Esophagus muscularis mucosa (tissue), 4 donors: Measurements from ENCODE around the gene ZNF24. TPM values are rescaled to one million over a fixed set of nuclear protein-coding genes. Genes with fewer than 3 reads are reported as not detected.

Source experiments
- DNase-seq: peaks from one replicate; pipeline ENCODE4 v3.0.0-alpha.2; 2017; ENCODE audit errors: extremely low spot score
- H3K27ac ChIP-seq, 4 donors: fragments of 200-600 bp; sonication (generic); replicated peaks in 1 of 4; 1 replicate in 3 of 4; 2 replicates in 1 of 4; pipeline ENCODE4 v1.5.1; 2016 to 2019; ENCODE audit warnings: mild to moderate bottlenecking in 1 of 4
- H3K27me3 ChIP-seq, 4 donors: fragments of 200-600 bp; sonication (generic); one replicate each; pipeline versions ENCODE4 v1.5.1 to v1.6.0; 2016 to 2019
- H3K36me3 ChIP-seq, 4 donors: fragments of 200-600 bp; sonication (generic); one replicate each; pipeline ENCODE4 v1.5.1; 2016 to 2019
- H3K4me1 ChIP-seq, 4 donors: fragments of 200-600 bp; sonication (generic); one replicate each; pipeline ENCODE4 v1.5.1; 2016 to 2019
- H3K4me3 ChIP-seq, 4 donors: fragments of 200-600 bp; sonication (generic); 1 replicate in 2 of 4; 2 replicates in 2 of 4; pipeline ENCODE4 v1.5.1; 2016 to 2019; ENCODE audit warnings: mild to moderate bottlenecking in 4 of 4, moderate library complexity in 1 of 4
- H3K9me3 ChIP-seq, 4 donors: fragments of 200-600 bp; sonication (generic); 1 replicate in 3 of 4; 2 replicates in 1 of 4; pipeline ENCODE4 v1.5.1; 2016 to 2019
- EP300 ChIP-seq: sonication (generic); formaldehyde crosslinking; IDR thresholded peaks from one replicate; pipeline ENCODE4 v1.6.1; 2017; ENCODE audit warnings: antibody characterized with exemption
- POLR2A ChIP-seq: fragments of 450-650 bp; IDR thresholded peaks from one replicate; pipeline ENCODE4 v1.6.1; 2017; ENCODE audit warnings: antibody characterized with exemption, moderate library complexity, mild to moderate bottlenecking, low read depth
- POLR2AphosphoS5 ChIP-seq, 2 donors: sonication (generic); formaldehyde crosslinking; IDR thresholded peaks; one replicate each; pipeline ENCODE4 v1.6.1; 2017; ENCODE audit warnings: antibody characterized with exemption in 2 of 2
- WGBS: methylation state at CpG from one replicate; pipeline ENCODE4 v1.1.5; 2018; 5-methylcytosine and 5-hydroxymethylcytosine counted together
- intact Hi-C: fragments of 100-400 bp; cut with DNase I; formaldehyde crosslinking; loops from one replicate; pipeline ENCODE4 v1.15.1; 2023
- total RNA-seq, 4 donors: library from RNA; depleted of rRNA; stranded (reverse); fragments of >200 nt; gene quantifications; one replicate each; pipeline versions ENCODE4 v1.1.0 to v1.2.1, GENCODE V29; 2016
- TF ChIP-seq, protein P1 (sequence below), 3 experiments: fragments of 200-600 bp in 2 of 3; fragments of 450-650 bp in 1 of 3; sonication (generic) in 2 of 3; IDR thresholded peaks; one replicate each; pipeline ENCODE4 v1.5.1; 2017 to 2019; ENCODE audit warnings: antibody characterized with exemption in 3 of 3, mild to moderate bottlenecking in 2 of 3, moderate library complexity in 1 of 3

ZNF24 gene
- total RNA-seq, 4 donors from 2014 or later: 31.2 to 41.1 (median 39.3) TPM

DNA sequence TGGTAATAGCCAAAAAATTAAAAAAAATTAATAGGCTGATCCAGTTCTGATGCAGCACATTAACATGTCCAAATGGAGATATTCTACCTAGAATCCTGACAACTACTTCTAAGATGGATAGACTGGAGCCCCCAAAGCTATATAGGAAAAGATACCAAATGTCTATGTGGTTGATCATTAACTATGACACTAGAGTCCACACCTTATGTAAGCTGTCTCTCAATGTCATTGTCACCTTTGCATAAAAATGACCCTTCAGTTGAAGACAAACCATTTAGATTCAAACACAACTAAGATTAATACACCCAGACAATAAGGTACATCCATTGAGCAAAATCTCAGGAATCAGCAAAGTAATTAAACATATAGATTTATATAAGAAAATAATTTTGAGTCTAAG lies 18.3 kb upstream of the ZNF24 start:
- Histone ChIP-seq H3K27me3 (no peaks in the 10 kb centered on the region), H3K9me3 (no peaks in the 10 kb centered on the region), H3K36me3 (no peaks in the 10 kb centered on the region), H3K4me1 (no peaks in the 10 kb centered on the region), H3K27ac (no peak overlapping the region), H3K4me3 (no peak overlapping the region)
- intact Hi-C loops: no loop called here
- DNase-seq: no peak
- TF ChIP-seq EP300 (no peak), POLR2AphosphoS5 (IDR thresholded peaks at IDR 0.05) (no peak), POLR2A (no peak)
- TF ChIP-seq, protein P1, sequence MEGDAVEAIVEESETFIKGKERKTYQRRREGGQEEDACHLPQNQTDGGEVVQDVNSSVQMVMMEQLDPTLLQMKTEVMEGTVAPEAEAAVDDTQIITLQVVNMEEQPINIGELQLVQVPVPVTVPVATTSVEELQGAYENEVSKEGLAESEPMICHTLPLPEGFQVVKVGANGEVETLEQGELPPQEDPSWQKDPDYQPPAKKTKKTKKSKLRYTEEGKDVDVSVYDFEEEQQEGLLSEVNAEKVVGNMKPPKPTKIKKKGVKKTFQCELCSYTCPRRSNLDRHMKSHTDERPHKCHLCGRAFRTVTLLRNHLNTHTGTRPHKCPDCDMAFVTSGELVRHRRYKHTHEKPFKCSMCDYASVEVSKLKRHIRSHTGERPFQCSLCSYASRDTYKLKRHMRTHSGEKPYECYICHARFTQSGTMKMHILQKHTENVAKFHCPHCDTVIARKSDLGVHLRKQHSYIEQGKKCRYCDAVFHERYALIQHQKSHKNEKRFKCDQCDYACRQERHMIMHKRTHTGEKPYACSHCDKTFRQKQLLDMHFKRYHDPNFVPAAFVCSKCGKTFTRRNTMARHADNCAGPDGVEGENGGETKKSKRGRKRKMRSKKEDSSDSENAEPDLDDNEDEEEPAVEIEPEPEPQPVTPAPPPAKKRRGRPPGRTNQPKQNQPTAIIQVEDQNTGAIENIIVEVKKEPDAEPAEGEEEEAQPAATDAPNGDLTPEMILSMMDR (IDR thresholded peaks at IDR 0.05): no peak

DNA sequence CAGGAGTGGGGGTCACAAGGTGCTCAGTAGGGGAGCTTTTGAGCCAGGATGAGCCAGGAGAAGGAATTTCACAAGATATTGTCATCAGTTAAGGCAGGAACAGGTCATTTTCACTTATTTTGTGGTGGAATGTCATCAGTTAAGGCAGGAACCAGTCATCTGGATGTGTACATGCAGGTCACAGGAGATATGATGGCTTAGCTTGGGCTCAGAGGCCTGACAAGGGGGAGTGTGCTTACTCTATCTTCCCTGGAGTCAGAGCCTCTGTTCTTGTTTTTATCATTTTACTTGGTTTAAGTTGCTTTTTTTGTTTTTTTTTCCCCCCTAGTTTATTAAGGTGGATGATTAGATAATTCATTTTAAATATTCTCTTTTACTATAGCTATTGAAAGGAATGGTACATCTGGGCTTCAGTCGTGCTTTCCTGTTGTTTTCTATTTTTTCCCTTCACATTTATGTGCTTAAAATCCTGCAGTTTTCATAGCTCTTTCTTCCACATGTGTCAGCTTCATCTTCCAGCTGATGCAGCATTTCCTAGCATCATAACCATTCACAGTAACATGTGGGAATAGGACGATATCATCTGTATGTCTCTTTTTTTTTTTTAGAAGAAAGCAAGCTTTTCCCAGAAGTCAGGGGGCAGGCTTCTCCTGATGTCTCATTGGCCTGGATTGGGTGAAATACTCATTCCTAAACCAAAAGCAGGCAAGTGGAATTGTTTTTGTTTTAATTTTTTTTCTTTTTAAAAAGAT lies 17.5 kb upstream of the ZNF24 start:
- H3K27me3 ChIP-seq: no peaks in the 10 kb centered on the region
- DNase-seq: peak; percentile 26
- no peaks in the 10 kb centered on the region for H3K36me3 ChIP-seq
- intact Hi-C loops: no loop called here
- no peak overlapping the region for H3K27ac ChIP-seq
- WGBS: 65% methylated on average over 2 of the region's 2 CpGs
- no peaks in the 10 kb centered on the region for H3K9me3 ChIP-seq
- TF ChIP-seq, protein P1 (IDR thresholded peaks at IDR 0.05): no peak
- TF ChIP-seq EP300 (no peak), POLR2AphosphoS5 (IDR thresholded peaks at IDR 0.05) (no peak), POLR2A (no peak)
- no peak overlapping the region for H3K4me3 ChIP-seq
- no peaks in the 10 kb centered on the region for H3K4me1 ChIP-seq

DNA sequence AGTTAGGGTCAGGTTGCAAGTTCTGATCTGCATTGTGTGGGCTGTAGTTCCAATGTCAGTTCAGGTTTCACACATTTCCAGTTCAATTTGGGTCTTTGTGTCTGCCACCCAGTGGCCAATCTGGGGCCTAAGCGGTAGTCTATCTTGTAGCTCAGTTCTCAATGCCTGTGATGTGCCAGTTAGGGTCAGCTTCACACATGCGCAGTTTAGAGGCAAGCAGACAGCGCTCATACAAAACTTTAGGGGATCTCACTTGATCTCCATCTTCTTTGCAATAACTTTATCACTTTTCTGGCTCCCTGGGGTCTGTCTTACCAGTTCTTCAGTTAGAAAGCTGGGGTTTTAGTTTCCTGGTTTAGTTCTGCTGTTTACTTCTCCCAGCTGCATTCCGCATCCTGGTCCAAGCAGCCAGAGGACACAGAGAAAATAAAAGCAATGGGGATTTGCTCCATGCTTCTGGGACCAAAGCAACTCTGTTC lies 11.0 kb upstream of the ZNF24 start:
- Histone ChIP-seq H3K9me3 (peaks cover 0 to 8% (median 4%) of the 10 kb centered on the region in 4 donors), H3K4me3 (peak overlapping the region in 2 of 4 donors; percentile 23 to 32), H3K27me3 (no peaks in the 10 kb centered on the region), H3K4me1 (peaks cover 0 to 9% (median 0%) of the 10 kb centered on the region in 4 donors), H3K27ac (no peak overlapping the region), H3K36me3 (no peaks in the 10 kb centered on the region)
- no peak for DNase-seq
- WGBS: 36% methylated on average over 4 of the region's 4 CpGs
- no peak for TF ChIP-seq EP300
- TF ChIP-seq, protein P1 (IDR thresholded peaks at IDR 0.05): peak; percentile 66 to 77 (median 70)
- TF ChIP-seq POLR2AphosphoS5 (IDR thresholded peaks at IDR 0.05): peak; percentile 21 to 67
- intact Hi-C loops: loop anchor here (10.0 kb wide), 1 partner anchor 350 kb away; no protein-coding TSS in a partner anchor

DNA sequence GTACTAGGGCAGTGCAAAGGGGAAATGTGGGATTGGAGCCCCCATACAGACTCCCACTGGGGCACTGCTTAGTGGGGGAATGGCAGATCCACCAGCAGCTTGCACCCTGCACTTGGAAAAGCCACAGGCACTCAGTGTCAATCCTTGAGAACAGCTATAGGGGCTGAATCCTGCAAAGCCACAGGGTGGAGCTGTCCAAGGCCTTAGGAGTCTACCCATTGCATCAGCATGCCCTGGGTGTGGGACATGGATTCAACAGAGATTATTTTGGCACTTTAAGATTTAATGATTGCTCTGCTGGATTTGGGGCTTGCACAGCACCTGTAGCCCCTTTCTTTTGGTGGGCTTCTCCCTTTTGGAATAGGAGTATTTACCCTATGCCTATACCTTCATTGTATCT lies 8.6 kb upstream of the ZNF24 start:
- no peak for DNase-seq
- intact Hi-C loops: loop anchor here (10.0 kb wide), 1 partner anchor 348 kb away; no protein-coding TSS in a partner anchor
- no peak overlapping the region for H3K4me3 ChIP-seq
- peaks cover 0 to 8% (median 4%) of the 10 kb centered on the region in 4 donors for H3K9me3 ChIP-seq
- TF ChIP-seq POLR2AphosphoS5 (IDR thresholded peaks at IDR 0.05) (no peak), EP300 (no peak), POLR2A (no peak)
- TF ChIP-seq, protein P1 (IDR thresholded peaks at IDR 0.05): no peak
- H3K36me3 ChIP-seq: no peaks in the 10 kb centered on the region
- no peak overlapping the region for H3K27ac ChIP-seq
- no peaks in the 10 kb centered on the region for H3K27me3 ChIP-seq
- peaks cover 0 to 9% (median 0%) of the 10 kb centered on the region in 4 donors for H3K4me1 ChIP-seq
